ENCODE results near the gene NKAIN1.

NKAIN1 gene

DNA sequence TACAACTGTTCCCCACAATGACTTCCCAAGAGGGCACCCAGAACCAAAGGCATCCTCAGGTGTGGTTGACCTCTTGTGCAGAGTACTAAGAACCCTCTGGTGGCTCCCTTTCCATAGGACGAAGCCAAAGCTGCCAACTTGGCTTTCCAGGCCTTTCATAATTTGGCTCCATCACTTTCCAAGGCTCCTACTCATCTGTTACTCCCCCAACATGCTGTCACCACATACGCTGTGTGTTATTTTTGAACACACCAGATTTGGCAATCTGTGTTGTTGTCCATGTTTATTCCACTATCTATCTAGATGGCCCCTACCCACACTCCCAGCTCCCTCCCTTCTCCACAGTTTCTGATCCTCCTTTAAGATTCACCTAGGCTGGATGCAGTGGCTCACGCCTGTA lies 10.2 kb upstream of the NKAIN1 start:
- H3F3A ChIP-seq (ENCODE audit: control insufficient read depth, insufficient read depth), result no peaks in the 10 kb centered on the region
- no peaks in the 10 kb centered on the region for H3K36me3 ChIP-seq (ENCODE audit: control insufficient read depth, low read length)
- no peak overlapping the region for H3K4me2 ChIP-seq (ENCODE audit: low read length)
- H3K27ac ChIP-seq (ENCODE audit: low read depth, low read length), result no peak overlapping the region
- no peaks in the 10 kb centered on the region for H3K9me2 ChIP-seq (replicated peaks; ENCODE audit: control insufficient read depth, low read length)
- no peaks in the 10 kb centered on the region for H3K9me3 ChIP-seq (ENCODE audit: control insufficient read depth, insufficient read depth, low read length)
- no peak overlapping the region for H3K4me3 ChIP-seq (ENCODE audit: low read length)
- TF ChIP-seq EZH2phosphoT487 (IDR thresholded peaks at IDR 0.05; ENCODE audit: borderline replicate concordance, low read length), result no peak
- TF ChIP-seq CTCF (IDR thresholded peaks at IDR 0.05; ENCODE audit: low read depth, low read length, poor library complexity, severe bottlenecking), result no peak
- H4K20me1 ChIP-seq (ENCODE audit: control insufficient read depth, insufficient read depth, low read depth, low read length), result no peaks in the 10 kb centered on the region
- no peaks in the 10 kb centered on the region for H3K27me3 ChIP-seq (ENCODE audit: control insufficient read depth, low read length)
- no peaks in the 10 kb centered on the region for H3K4me1 ChIP-seq (ENCODE audit: control insufficient read depth, low read length)
- no peaks in the 10 kb centered on the region for H3K79me2 ChIP-seq (ENCODE audit: control insufficient read depth, low read length)

GRCh38 chr1:31248276-31248675 lies 8.6 kb upstream of the NKAIN1 start:
- no peak for TF ChIP-seq CTCF (IDR thresholded peaks at IDR 0.05; ENCODE audit: low read depth, low read length, poor library complexity, severe bottlenecking)
- TF ChIP-seq EZH2phosphoT487 (IDR thresholded peaks at IDR 0.05; ENCODE audit: borderline replicate concordance, low read length), result no peak
- no peaks in the 10 kb centered on the region for H4K20me1 ChIP-seq (ENCODE audit: control insufficient read depth, insufficient read depth, low read depth, low read length)
- H3K4me1 ChIP-seq (ENCODE audit: control insufficient read depth, low read length), result peaks cover 10% of the 10 kb centered on the region
- H3K27ac ChIP-seq (ENCODE audit: low read depth, low read length), result no peak overlapping the region
- H3K9me3 ChIP-seq (ENCODE audit: control insufficient read depth, insufficient read depth, low read length), result no peaks in the 10 kb centered on the region
- no peaks in the 10 kb centered on the region for H3F3A ChIP-seq (ENCODE audit: control insufficient read depth, insufficient read depth)
- H3K36me3 ChIP-seq (ENCODE audit: control insufficient read depth, low read length), result no peaks in the 10 kb centered on the region
- no peak overlapping the region for H3K4me3 ChIP-seq (ENCODE audit: low read length)
- no peaks in the 10 kb centered on the region for H3K79me2 ChIP-seq (ENCODE audit: control insufficient read depth, low read length)
- no peak overlapping the region for H3K4me2 ChIP-seq (ENCODE audit: low read length)
- H3K27me3 ChIP-seq (ENCODE audit: control insufficient read depth, low read length), result no peaks in the 10 kb centered on the region
- H3K9me2 ChIP-seq (replicated peaks; ENCODE audit: control insufficient read depth, low read length), result no peaks in the 10 kb centered on the region

- Histone ChIP-seq H3K27me3 (ENCODE audit: control insufficient read depth, low read length) (peaks cover 12% of the 10 kb centered on the region), H3K4me2 (ENCODE audit: low read length) (no peak overlapping the region), H3K9me2 (replicated peaks; ENCODE audit: control insufficient read depth, low read length) (no peaks in the 10 kb centered on the region), H3K4me1 (ENCODE audit: control insufficient read depth, low read length) (peaks cover 29% of the 10 kb centered on the region), H3K36me3 (ENCODE audit: control insufficient read depth, low read length) (no peaks in the 10 kb centered on the region), H3F3A (ENCODE audit: control insufficient read depth, insufficient read depth) (no peaks in the 10 kb centered on the region), H3K4me3 (ENCODE audit: low read length) (no peak overlapping the region), H3K79me2 (ENCODE audit: control insufficient read depth, low read length) (no peaks in the 10 kb centered on the region), H3K9me3 (ENCODE audit: control insufficient read depth, insufficient read depth, low read length) (no peaks in the 10 kb centered on the region), H3K27ac (ENCODE audit: low read depth, low read length) (no peak overlapping the region), H4K20me1 (ENCODE audit: control insufficient read depth, insufficient read depth, low read depth, low read length) (no peaks in the 10 kb centered on the region)
- TF ChIP-seq EZH2phosphoT487 (IDR thresholded peaks at IDR 0.05; ENCODE audit: borderline replicate concordance, low read length) (no peak), CTCF (IDR thresholded peaks at IDR 0.05; ENCODE audit: low read depth, low read length, poor library complexity, severe bottlenecking) (no peak)
Measured at GRCh38 chr1:31244326-31244725, 4.6 kb upstream of the NKAIN1 start.

All from DOHH2 (cell line).